ENCODE data around the gene RAB18.
"Not testable (repeated sequence)": the region's sequence is repeated elsewhere in the genome, so short reads cannot be mapped to it uniquely, and the experiment has no call there.

The RAB18 gene

DNA sequence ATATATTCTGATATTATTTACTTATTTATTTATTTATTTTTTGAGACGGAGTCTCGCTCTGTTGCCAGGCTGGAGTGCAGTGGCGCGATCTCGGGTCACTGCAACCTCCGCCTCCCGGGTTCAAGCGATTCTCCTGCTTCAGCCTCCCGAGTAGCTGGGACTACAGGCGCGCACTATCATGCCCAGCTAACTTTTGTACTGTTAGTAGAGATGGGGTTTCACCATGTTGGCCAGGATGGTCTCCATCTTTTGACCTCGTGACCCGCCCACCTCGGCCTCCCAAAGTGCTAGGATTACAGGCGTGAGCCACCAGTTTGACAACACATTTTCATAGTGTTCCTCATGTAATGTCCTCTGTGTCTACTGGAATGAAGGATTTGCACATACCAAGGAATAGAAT, 1.4 kb downstream of the RAB18 start:
- not testable (repeated sequence) for DNase-seq

DNA sequence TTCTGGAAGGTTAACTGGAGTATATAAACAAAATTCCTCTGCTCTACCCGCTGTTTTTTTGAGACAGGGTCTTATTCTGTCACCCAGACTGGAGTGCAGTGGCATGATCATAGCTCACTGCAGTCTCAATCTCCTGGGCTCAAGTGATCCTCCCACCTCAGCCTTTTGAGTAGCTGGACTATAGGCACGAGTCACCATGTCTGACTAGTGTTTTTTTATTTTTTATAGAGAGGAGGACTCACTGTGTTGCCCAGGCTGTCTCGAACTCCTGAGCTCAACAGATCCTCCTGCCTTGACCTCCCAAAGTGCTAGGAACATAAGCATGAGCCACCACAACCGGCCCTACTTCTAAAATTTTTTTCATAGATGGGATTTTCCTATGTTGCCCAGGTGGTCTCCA, 2.2 kb downstream of the RAB18 start:
- no peak for DNase-seq

- no peak for DNase-seq
Observed at GRCh38 chr10:27512548-27512947, 8.4 kb downstream of the RAB18 start.

- DNase-seq: no peak
Observed at GRCh38 chr10:27513451-27514191, 9.5 kb downstream of the RAB18 start.

GRCh38 chr10:27514243-27514642, 10.1 kb downstream of the RAB18 start:
- DNase-seq: no peak

DNA sequence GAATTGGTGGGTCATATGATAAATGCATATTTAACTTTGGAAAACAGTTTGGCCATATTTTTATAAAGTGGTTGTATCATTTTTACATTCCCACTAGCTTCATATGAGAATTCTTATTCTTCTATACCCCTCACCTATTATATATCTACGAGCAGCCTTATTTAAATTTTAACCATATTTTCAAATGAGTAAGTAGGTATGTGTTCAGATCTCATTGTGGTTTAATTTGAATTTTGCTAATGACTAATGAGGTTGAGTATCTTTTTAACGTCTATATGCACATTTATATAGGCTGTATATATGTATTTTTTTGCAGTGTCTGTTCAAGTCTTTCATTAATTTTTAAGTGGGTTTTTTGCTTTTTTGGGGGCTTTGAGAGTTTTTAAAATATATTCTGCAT, 14.2 kb downstream of the RAB18 start:
- DNase-seq: no peak

- no peak for DNase-seq
Observed at GRCh38 chr10:27525819-27526218, 21.7 kb downstream of the RAB18 start.

- no peak for DNase-seq
Observed at GRCh38 chr10:27526242-27526641, 22.1 kb downstream of the RAB18 start.

GRCh38 chr10:27527666-27528295, 23.7 kb downstream of the RAB18 start:
- DNase-seq: no peak

- DNase-seq: no peak
Observed at GRCh38 chr10:27529010-27529783, 25.1 kb downstream of the RAB18 start.

- no peak for DNase-seq
Observed at GRCh38 chr10:27530477-27530876, 26.4 kb downstream of the RAB18 start.

DNA sequence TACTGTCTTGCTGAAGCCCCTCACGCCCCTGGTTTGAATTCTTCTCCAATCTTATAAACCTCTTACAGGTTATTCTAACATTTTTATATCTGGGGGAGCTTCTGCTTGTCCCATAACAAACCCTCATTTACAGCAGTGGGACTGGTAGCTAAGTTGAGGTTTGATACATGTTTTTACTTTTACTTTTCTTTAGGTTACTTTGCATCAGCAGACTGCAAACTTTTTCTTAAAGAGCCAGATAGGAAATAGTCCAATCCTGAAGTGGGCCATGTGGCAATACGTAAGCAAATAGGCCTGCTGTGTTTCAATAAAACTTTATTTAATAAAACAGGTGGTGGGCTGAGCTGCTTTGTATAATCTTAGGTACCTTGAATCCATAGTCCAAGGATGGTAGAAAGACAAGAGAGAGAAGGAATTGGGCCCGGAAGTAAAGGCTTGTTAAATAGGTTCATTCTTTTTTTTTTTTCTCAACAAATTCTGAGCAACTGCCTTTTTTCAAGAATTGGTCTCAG, 27.3 kb downstream of the RAB18 start:
- no peak for DNase-seq

GRCh38 chr10:27534161-27534700, 30.1 kb downstream of the RAB18 start:
- no peak for DNase-seq

- DNase-seq: no peak
Observed at GRCh38 chr10:27535317-27535716, 31.2 kb downstream of the RAB18 start.

DNA sequence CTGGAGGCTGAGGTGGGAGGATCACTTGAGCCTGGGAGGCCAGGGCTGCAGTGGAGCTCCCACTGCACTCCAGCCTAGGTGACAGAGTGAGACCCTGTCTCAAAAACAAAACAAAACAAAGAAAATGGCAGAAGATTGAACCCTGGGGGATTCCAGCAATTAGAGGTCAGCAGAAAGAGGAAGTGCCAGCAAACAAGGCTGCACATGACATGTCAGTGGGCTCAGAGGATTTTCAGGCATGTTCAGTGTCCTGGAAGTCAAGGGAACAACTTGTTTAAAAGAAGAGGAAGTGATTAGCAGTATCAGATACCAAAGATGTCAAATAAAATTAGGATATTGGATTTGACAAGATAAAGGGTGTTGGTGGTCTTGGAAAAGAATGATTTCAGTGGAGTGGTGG, 32.3 kb downstream of the RAB18 start:
- DNase-seq: no peak

DNA sequence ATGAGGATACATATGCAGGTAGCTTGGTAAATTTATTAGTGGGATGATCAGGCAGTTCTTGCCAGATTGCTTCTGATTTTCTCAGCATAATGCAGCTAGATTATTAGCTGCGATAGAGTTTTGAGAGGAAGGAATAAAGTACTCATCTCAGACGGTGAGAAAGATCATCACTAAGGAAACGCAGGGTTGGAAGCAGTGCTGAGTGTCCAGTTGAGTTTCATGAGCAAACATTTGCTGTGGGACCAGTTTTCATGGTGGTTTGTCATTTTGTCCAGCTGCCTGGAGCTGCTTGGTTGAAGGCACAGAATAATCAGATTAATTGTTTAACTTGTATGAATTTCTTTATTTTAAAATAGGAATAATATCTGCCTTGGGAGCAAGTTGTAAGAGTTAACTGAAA, 33.1 kb downstream of the RAB18 start:
- no peak for DNase-seq

DNA sequence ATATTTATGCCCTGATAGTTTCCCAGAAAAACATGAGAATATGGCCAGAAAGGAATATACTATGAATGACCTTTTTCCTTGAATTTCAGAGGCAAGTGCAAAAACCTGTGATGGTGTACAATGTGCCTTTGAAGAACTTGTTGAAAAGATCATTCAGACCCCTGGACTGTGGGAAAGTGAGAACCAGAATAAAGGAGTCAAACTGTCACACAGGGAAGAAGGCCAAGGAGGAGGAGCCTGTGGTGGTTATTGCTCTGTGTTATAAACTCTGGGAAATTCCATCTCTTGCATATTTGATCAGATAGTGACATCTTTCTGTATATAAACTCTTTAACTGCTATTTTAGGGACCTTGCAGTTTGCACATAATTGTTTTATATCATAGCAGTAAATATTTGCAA, 33.7 kb downstream of the RAB18 start:
- no peak for DNase-seq

GRCh38 chr10:27540672-27541071, 36.6 kb downstream of the RAB18 start:
- DNase-seq: no peak

DNA sequence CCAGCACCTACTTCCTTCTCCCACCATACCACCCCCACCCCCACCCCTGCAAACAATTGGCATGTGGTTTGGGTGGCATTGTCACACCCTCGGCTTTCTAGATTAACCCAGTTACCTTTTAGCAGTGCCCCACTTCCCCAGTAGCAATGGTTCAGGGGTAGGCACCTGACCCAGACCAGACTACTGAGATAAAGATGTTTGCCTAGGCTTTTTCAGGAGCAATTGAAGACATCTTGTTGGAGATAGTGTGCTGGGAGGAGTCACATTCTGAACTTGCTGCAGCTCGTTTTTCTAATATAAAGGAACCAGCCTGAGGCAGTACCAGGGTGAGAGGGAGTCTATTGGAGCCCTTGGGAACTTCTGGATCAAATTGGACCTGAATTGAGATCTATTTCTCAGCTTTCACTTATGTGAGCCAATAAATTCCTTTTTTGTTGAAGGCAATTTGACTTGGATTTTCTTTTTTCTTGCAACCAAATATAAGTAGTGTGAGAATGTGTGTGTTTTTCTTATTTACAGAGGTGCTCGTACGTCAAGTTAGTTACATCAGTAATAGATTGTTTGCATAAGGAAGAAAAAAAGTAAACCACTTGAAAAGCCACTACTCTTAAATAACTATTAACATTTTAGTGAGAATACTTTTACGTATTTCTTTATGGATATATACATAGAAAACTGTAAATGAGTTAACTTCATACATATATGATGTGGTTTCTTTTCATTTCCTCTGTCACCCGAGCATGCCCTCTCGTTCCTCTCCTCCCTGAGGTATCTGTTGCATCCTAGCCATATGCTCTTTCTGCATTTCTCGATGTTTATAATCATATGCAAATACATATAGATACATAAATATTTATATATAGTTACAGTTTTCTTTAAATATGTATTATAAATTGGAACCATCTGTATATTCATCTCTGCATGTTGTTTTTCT, 38.0 kb downstream of the RAB18 start:
- DNase-seq: no peak

- DNase-seq: no peak
Observed at GRCh38 chr10:27542812-27543211, 38.7 kb downstream of the RAB18 start.

DNA sequence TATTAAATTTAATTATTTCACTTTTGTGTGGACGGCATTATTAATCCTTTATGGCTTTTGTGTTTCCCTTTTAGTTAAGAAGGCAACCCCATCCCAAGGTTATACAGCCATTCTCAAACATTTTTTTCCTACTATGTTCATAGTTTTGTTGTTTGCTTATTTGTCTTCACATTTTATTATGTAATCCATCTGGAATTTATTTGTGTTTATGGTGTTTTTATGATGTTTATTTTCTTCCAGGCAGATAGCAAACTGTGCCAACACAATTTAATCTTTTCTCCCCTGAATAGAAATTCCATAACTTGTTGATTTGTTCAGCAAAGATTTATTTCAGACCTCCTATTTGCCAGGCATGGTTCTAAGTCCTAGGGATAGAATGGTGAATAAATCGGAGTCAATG, 42.9 kb downstream of the RAB18 start:
- DNase-seq: no peak

DNA sequence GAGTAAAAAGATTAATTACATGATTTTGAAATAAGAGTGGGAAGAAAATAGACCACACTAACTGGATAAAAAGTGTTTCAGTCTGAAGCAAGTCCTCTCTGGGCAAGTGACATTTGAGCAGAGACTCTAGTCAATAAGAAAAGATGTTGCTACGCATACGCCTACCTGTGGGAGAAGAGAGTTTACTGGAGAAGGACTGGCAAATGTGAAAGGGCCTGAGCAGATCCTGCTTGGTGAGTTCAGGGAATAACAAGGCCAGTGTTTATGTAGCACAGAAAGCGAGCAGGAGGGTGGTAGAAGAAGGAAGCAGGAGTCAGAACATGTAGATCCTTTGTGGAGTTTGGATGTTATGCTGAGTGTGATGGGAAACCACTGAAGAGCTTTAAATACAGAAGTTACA, 43.4 kb downstream of the RAB18 start:
- DNase-seq: no peak
